Osteoblast (primary cell): Measurements from ENCODE around the gene NRG3. TPM values are rescaled to one million over a fixed set of nuclear protein-coding genes. Genes with fewer than 3 reads are reported as not detected.

ENCODE experiments used
- DNase-seq: peaks from one replicate; pipeline ENCODE4 v3.0.0; 2011; ENCODE audit warnings: low spot score, mixed read lengths; ENCODE audit not compliant: insufficient read length; ENCODE audit errors: missing footprints
- H2AFZ ChIP-seq: 2 replicates; pipeline ENCODE4 v1.6.0; 2011; ENCODE audit warnings: mild to moderate bottlenecking, low read length
- H3K27ac ChIP-seq: 2 replicates; pipeline ENCODE4 v1.5.1; 2011; ENCODE audit warnings: mild to moderate bottlenecking, low read depth, low read length, moderate library complexity
- H3K27me3 ChIP-seq: 2 replicates; pipeline ENCODE4 v1.6.0; 2012; ENCODE audit warnings: mild to moderate bottlenecking, control low read depth, inconsistent platforms, low read length, moderate library complexity; ENCODE audit not compliant: insufficient read depth
- H3K36me3 ChIP-seq: 2 replicates; pipeline ENCODE4 v1.5.1; 2011; ENCODE audit warnings: mild to moderate bottlenecking, low read length, control low read depth, moderate library complexity; ENCODE audit not compliant: insufficient read depth
- H3K4me1 ChIP-seq: 2 replicates; pipeline ENCODE4 v1.5.1; 2011; ENCODE audit warnings: mild to moderate bottlenecking, low read length, control low read depth, moderate library complexity; ENCODE audit not compliant: insufficient read depth
- H3K4me2 ChIP-seq: 2 replicates; pipeline ENCODE4 v1.6.0; 2011; ENCODE audit warnings: mild to moderate bottlenecking, low read length; ENCODE audit not compliant: insufficient read depth
- H3K4me3 ChIP-seq: fragments of 200-600 bp; sonication (generic); 3 replicates; pipeline ENCODE4 v1.5.1; 2012; ENCODE audit warnings: mild to moderate bottlenecking, low read length, inconsistent platforms; ENCODE audit not compliant: insufficient read depth
- H3K79me2 ChIP-seq: 2 replicates; pipeline ENCODE4 v1.6.0; 2012; ENCODE audit warnings: mild to moderate bottlenecking, low read length, control low read depth, inconsistent platforms; ENCODE audit not compliant: insufficient read depth
- H3K9me3 ChIP-seq: 2 replicates; pipeline ENCODE4 v1.5.1; 2011; ENCODE audit warnings: low read depth, low read length, control low read depth
- H4K20me1 ChIP-seq: 2 replicates; pipeline ENCODE4 v1.6.0; 2012; ENCODE audit warnings: mild to moderate bottlenecking, low read length, control low read depth; ENCODE audit not compliant: insufficient read depth
- CTCF ChIP-seq: IDR thresholded peaks from 2 replicates; pipeline ENCODE4 v1.5.1; 2011; ENCODE audit warnings: mild to moderate bottlenecking, low read depth, low read length, moderate library complexity; ENCODE audit errors: extremely low read depth
- total RNA-seq: library from RNA; depleted of rRNA; stranded (reverse); fragments of >200 nt; gene quantifications from 2 replicates; pipeline ENCODE4 v1.2.3, GENCODE V29; 2012

The NRG3 gene
- total RNA-seq, 1 donor = not detected

GRCh38 chr10:82801289-82801688 lies 926.3 kb downstream of the NRG3 start:
- Histone ChIP-seq H2AFZ (no peak overlapping the region), H3K9me3 (no peaks in the 10 kb centered on the region), H3K27me3 (no peaks in the 10 kb centered on the region), H3K4me1 (no peaks in the 10 kb centered on the region), H4K20me1 (no peaks in the 10 kb centered on the region), H3K4me3 (no peak overlapping the region), H3K4me2 (no peak overlapping the region), H3K79me2 (no peaks in the 10 kb centered on the region), H3K36me3 (no peaks in the 10 kb centered on the region), H3K27ac (no peak overlapping the region)
- no peak for DNase-seq
- TF ChIP-seq CTCF = no peak

GRCh38 chr10:82811621-82812020 lies 936.6 kb downstream of the NRG3 start:
- Histone ChIP-seq H3K36me3 (no peaks in the 10 kb centered on the region), H3K4me3 (no peak overlapping the region), H3K9me3 (no peaks in the 10 kb centered on the region), H2AFZ (no peak overlapping the region), H3K27ac (no peak overlapping the region), H3K4me1 (no peaks in the 10 kb centered on the region), H3K4me2 (no peak overlapping the region), H4K20me1 (no peaks in the 10 kb centered on the region), H3K79me2 (no peaks in the 10 kb centered on the region), H3K27me3 (no peaks in the 10 kb centered on the region)
- TF ChIP-seq CTCF = peak; percentile 50
- DNase-seq = peak; percentile 37

- Histone ChIP-seq H3K27me3 (no peaks in the 10 kb centered on the region), H3K27ac (no peak overlapping the region), H4K20me1 (no peaks in the 10 kb centered on the region), H3K4me2 (no peak overlapping the region), H3K36me3 (no peaks in the 10 kb centered on the region), H2AFZ (no peak overlapping the region), H3K79me2 (no peaks in the 10 kb centered on the region), H3K9me3 (no peaks in the 10 kb centered on the region), H3K4me3 (no peak overlapping the region), H3K4me1 (no peaks in the 10 kb centered on the region)
- no peak for TF ChIP-seq CTCF
- no peak for DNase-seq
Measured at GRCh38 chr10:82813856-82814255, 938.9 kb downstream of the NRG3 start.

- Histone ChIP-seq H3K4me3 (no peak overlapping the region), H3K36me3 (no peaks in the 10 kb centered on the region), H3K79me2 (no peaks in the 10 kb centered on the region), H3K4me2 (no peak overlapping the region), H3K9me3 (no peaks in the 10 kb centered on the region), H3K27ac (no peak overlapping the region), H4K20me1 (no peaks in the 10 kb centered on the region), H3K27me3 (no peaks in the 10 kb centered on the region), H2AFZ (no peak overlapping the region), H3K4me1 (no peaks in the 10 kb centered on the region)
- DNase-seq = no peak
- TF ChIP-seq CTCF = no peak
Measured at GRCh38 chr10:82814635-82815034, 939.6 kb downstream of the NRG3 start.
